ENCODE results near the gene COL6A3.

DNA sequence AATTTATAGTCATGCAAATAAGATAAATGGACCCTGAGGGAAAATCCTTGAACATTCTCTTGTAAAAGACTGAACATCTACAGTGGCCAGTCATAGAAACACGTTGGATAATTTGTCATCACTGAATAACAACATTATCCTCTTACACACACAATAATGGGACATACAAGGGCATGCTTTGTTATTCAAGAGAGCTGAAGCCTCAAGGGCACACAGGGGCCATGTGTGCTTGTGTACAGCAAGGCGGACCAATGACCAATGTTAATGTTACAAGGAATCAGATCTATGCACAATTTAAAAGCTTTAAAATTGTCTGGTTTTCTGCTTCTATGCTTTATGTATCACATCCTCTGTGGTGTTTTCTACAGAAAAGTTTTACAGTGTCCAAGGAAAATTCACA is 23.7 kb downstream of the COL6A3 start:
- no peak for TF ChIP-seq POLR2A (IDR thresholded peaks at IDR 0.05)
- TF ChIP-seq, protein P1, sequence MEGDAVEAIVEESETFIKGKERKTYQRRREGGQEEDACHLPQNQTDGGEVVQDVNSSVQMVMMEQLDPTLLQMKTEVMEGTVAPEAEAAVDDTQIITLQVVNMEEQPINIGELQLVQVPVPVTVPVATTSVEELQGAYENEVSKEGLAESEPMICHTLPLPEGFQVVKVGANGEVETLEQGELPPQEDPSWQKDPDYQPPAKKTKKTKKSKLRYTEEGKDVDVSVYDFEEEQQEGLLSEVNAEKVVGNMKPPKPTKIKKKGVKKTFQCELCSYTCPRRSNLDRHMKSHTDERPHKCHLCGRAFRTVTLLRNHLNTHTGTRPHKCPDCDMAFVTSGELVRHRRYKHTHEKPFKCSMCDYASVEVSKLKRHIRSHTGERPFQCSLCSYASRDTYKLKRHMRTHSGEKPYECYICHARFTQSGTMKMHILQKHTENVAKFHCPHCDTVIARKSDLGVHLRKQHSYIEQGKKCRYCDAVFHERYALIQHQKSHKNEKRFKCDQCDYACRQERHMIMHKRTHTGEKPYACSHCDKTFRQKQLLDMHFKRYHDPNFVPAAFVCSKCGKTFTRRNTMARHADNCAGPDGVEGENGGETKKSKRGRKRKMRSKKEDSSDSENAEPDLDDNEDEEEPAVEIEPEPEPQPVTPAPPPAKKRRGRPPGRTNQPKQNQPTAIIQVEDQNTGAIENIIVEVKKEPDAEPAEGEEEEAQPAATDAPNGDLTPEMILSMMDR (IDR thresholded peaks at IDR 0.05): no peak
